ENCODE results near the gene KDM4B.
"Not testable (repeated sequence)": the region's sequence is repeated elsewhere in the genome, so short reads cannot be mapped to it uniquely, and the experiment has no call there.

The KDM4B gene

GRCh38 chr19:4967738-4968461 lies 1.0 kb upstream of the KDM4B start:
- DNase-seq (ENCODE audit: low read depth): peak; percentile 26

- DNase-seq (ENCODE audit: low read depth): no peak
These were observed 419 bp downstream of the KDM4B start for GRCh38 chr19:4969292-4969771.

DNA sequence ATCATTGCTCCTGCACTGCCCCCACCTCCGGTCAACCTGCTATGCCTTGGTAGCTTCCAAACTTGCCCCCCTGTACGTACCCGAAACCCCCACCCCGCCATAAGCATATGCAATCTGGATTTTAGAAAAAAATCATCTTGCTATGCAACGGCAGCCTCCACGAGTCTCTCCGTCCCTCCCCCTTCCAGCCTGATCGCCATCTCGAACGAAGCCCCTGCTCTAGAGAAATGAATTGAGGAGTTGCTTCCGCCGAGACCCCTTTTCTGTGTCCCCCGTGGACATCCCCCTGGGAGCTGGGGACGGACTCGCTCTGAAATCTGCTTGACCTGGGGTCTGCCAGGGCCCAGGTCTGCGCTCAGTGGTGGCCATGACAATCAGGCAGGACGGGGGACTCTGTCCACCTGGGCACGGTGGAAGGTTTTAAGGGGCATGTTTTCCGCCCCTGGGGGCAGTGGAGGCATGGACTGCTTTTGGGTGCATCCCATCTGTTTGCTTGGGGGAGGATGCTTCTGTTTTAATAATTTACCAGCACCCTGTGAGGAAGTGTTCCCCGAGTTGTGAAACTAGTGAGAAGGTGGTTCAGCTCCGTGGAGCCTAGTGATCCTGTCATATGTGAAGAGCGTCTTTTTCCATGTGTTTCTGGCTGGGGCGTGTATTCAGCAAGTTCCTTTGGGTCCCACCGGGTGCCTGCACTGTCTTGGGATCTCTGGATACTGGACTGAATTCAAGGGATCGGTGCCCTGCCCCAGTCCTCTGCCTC lies 1.0 kb downstream of the KDM4B start:
- DNase-seq (ENCODE audit: low read depth): no peak

- DNase-seq (ENCODE audit: low read depth): no peak
These were observed 1.9 kb downstream of the KDM4B start for GRCh38 chr19:4970558-4971423.

DNA sequence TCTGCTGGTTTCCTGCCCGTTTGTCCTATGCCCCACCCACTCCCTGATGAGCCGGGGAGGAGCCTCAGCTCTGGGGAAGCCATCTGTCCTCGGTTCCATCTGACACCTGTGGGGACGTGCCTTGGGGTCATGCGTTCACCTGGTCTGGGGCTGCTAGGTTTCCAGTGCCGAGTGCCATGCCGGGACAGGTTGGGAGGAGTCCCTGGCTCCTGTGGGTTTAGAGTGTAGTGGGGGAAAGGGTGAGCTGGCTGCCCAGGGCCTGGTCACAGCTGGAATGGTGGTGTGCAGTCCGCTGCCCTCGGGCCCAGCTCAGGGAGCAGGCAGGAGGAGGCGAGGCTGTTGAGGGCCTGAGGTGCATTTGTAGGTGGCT lies 2.5 kb downstream of the KDM4B start:
- no peak for DNase-seq (ENCODE audit: low read depth)

DNA sequence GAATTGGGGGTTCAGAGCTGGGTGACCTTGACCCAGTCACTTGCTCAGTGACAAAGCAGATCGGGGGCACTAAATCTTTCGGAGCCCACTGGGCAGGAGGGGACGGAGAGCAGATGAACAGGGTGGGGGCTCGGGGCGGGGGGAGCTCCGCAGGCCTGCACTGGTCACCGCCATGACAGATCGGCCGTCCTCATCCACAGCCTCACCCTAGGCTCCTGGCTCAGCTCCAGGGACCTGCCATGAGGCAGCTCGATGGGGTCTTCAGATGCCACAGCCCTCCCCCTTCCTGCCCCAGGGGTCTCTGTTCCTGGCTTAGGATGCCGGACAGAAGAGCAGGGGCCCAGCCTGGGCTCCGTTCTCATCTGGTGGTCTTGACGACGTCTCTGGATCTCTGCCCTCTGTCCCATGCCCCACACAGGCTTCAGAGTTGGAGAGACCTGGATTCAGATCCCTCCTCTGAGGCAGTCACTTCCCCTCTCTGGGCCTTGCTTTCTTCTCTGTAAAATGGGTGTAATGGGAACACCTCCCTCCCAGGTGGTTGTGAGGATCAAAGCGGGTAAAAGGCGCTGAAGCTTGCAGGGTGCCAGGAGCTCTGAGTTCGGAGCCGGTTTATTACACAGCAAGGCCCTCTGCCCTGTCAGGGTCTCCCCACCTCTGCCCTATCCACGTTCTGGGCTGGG lies 3.0 kb downstream of the KDM4B start:
- DNase-seq (ENCODE audit: low read depth): no peak

GRCh38 chr19:4972509-4973230 lies 3.8 kb downstream of the KDM4B start:
- no peak for DNase-seq (ENCODE audit: low read depth)

- DNase-seq (ENCODE audit: low read depth): no peak
These were observed 6.1 kb downstream of the KDM4B start for GRCh38 chr19:4974880-4975469.

GRCh38 chr19:4975601-4976000 lies 6.7 kb downstream of the KDM4B start:
- DNase-seq (ENCODE audit: low read depth): not testable (repeated sequence)

DNA sequence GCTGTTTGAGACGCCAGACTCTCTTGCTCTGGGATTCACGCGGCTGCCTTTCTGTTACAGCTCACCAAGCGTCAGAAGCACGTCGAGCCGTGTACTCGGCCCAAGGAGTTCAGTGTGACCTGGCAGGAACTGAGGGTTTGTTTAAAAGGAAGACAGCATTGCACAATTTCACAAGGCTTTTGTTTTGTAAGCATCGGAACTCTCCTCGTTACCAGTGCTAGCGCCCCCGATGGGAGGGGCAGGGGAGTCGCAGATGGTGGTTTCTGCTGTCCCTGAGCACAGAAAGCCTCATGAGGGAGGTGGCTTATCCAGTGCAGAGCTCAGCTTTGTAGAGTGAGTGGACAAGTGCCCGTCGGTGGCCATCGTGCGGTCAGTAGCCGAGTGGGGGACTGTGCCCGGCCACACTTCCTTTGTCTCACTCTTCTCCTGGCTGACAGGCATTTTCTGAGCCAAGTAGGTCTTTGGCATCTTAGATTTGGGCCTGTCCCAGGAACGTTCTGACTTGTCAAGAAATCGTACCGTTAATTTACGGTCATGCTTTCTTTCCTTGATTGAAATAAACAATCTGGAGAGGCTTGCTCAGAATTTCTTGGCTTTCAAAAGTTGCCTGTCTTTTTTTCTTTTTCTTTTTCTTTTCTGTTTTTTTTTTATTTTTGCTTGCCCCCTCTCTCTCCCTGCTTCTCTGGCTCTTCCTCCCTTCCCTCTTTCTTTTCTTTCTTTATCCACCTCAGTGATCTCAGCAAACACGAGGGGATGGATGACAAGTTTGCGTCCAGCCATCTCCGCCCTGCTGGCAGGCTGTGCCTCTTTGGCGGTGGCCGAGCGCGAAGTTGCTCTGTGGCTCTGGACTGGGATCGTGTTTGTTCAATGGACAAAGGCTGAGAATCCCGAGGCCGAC lies 7.7 kb downstream of the KDM4B start:
- no peak for DNase-seq (ENCODE audit: low read depth)

GRCh38 chr19:4977299-4978174 lies 8.6 kb downstream of the KDM4B start:
- DNase-seq (ENCODE audit: low read depth): peak; percentile 59

DNA sequence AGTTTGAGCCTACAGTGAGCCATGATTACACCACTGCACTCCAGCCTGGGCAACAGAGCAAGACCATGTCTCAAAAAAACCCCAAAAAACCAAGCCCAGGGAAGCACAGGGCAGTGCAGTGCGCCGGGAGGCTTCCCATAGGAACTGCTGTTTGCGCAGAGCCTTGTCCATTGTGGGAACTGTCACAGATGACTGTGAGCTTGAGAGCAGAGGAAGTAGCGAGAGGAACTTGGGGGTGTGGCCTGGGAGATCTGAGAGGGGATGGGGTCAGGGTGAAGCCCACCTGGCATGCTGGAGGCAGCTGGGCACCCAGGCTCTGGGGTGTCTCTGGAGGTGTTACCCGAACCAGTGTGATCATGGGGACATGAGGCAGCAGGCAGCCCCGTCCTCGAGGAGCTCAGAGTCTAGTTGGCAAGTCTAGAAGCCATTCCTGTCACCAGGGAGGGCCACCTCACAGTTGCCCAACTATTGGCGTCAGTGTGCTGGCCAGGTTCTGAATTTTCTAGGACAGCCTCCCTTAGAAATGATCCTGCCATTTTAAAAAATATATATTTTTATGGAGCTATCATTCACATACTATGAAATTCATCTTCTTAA lies 10.4 kb downstream of the KDM4B start:
- DNase-seq (ENCODE audit: low read depth): no peak

- DNase-seq (ENCODE audit: low read depth): no peak
These were observed 11.2 kb downstream of the KDM4B start for GRCh38 chr19:4980067-4980466.

DNA sequence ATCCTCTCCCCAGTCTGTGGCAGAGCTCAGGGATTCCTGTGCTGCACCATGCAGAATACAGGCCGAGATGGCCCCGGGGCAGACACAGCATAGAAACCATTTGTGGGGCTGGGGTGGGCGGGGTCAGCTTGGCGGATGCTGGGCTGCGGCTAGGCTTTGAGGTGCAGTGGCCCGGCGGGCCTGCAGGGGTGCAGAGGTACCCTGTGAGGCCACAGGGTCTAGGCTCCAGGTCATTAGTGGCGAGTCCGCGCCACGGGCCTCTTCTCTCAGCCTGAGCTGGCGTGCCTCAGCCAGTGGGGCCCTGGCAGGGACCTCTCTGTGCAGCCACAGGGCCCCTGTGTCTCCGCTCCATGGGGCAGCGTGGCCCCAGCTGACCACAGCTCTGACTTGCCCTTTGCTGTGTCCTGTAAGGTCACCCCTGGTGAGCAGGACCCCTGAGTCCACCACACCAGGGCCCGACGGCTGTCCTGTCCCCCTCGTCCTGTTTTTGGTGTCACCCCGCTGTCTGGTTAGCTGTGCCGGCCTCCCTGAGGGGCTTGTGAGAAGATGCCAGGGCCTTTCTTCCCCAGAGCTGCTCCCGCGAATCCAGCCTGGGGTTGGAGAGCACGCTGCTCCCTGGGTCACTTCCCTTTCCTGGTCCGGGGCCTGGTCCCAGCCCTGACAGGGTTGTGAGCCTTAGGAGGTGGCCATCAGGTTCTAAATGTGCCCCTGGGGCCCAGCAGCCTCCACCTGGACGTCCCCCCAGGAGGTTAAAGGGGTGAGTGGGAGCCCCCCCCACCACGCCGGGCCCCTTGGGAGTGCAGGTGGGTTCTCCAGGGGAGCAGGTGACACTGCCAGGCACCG lies 12.1 kb downstream of the KDM4B start:
- DNase-seq (ENCODE audit: low read depth): no peak

GRCh38 chr19:4981681-4981958 lies 12.7 kb downstream of the KDM4B start:
- DNase-seq (ENCODE audit: low read depth): no peak

DNA sequence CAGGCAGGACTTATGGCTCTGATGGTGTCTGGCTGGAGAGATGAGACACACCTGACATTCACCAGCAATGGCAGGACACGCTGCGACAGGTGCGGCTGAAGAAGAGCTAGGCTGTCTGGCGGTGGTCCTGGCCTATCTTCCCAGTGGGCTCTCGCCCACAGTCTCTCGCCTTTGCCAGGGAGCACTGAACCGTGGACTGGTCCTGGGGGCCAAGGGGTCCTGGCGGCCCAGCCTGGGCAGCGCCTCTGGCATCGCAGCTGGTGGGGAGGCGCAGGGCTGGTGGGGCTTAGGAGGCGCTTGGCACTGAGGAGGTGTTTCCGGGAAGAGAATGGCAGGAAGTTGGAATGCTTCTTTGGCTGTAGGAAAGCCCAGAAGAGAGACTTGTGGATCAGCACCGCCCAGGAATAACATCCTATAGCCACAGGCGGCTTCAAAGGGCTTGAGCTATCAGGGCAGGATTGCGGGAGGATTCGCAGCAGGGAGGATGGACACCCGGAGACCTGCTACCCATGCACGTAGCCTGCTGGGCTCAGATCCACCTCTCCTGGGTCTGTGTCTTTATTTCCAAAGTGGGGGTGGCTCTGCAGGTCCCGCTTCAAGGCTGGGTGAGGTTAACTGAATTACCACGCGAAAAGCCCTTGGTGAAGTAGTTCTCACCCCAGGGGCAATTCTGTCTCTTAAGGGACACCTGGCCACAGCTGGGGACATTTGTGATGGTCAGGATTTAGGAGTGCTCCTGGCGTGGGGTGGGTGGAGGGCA lies 14.6 kb downstream of the KDM4B start:
- DNase-seq (ENCODE audit: low read depth): no peak

GRCh38 chr19:4984106-4984380 lies 15.1 kb downstream of the KDM4B start:
- no peak for DNase-seq (ENCODE audit: low read depth)
